AG10803 (cell line): Measurements from ENCODE around the gene GPR161.
A peak's percentile ranks its signal among the peaks of the same experiment; 100 is the strongest.

Experiments used
- DNase-seq: peaks from one replicate; pipeline ENCODE4 v3.0.0; 2010; ENCODE audit warnings: low read depth
- H3K4me3 ChIP-seq: 2 replicates; pipeline ENCODE4 v1.5.1; 2011; ENCODE audit warnings: mild to moderate bottlenecking, low read length, control low read depth
- TF ChIP-seq, protein P1 (sequence below): conservative IDR thresholded peaks from 2 replicates; pipeline ENCODE4 v1.5.1; 2011; ENCODE audit warnings: mild to moderate bottlenecking, low read length, control low read depth, inconsistent platforms

Gene GPR161

DNA sequence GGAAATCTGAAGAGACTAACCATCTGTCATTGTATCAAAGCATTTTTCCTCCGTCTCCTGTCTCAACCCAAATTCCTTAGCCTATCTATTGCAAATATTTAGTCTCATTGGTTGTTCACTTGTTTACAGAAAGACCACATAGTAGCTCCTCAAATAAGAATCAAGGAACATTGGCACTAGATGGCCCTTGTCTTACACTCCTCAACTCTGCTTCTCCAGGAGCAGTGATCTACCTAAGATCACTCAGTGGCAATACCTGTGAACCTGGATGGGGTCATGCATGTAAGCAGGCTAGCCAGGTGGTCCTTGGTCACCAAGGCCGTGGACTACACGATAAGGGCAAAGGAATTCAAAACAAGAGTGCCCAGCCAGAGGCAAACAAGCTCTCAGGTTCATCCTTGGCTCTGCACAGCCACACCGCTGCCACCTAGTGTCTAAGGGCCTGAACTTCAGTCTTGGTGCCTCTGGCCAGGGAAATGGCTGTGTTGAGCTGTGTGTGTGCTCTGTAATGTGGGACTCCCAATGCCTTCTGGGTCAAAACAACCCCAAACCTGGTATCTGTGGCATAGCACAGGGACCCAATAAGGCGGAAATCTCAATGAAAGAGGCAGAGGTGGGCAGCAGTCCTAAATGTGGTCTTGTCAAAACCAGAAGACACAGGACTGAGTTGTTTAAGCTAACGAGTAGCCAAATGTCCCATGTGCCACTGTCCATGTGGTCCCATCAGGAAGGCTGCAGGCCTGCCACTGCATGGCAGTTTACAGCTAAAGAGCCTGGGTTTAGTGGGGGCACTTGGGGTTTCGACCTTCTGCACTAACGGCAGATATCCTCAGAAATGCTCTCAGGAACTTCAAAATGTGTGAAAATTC, 54.5 kb downstream of the GPR161 start:
- no peak overlapping the region for H3K4me3 ChIP-seq
- TF ChIP-seq, protein P1, sequence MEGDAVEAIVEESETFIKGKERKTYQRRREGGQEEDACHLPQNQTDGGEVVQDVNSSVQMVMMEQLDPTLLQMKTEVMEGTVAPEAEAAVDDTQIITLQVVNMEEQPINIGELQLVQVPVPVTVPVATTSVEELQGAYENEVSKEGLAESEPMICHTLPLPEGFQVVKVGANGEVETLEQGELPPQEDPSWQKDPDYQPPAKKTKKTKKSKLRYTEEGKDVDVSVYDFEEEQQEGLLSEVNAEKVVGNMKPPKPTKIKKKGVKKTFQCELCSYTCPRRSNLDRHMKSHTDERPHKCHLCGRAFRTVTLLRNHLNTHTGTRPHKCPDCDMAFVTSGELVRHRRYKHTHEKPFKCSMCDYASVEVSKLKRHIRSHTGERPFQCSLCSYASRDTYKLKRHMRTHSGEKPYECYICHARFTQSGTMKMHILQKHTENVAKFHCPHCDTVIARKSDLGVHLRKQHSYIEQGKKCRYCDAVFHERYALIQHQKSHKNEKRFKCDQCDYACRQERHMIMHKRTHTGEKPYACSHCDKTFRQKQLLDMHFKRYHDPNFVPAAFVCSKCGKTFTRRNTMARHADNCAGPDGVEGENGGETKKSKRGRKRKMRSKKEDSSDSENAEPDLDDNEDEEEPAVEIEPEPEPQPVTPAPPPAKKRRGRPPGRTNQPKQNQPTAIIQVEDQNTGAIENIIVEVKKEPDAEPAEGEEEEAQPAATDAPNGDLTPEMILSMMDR = peak; percentile 94
- DNase-seq = peak; percentile 81

DNA sequence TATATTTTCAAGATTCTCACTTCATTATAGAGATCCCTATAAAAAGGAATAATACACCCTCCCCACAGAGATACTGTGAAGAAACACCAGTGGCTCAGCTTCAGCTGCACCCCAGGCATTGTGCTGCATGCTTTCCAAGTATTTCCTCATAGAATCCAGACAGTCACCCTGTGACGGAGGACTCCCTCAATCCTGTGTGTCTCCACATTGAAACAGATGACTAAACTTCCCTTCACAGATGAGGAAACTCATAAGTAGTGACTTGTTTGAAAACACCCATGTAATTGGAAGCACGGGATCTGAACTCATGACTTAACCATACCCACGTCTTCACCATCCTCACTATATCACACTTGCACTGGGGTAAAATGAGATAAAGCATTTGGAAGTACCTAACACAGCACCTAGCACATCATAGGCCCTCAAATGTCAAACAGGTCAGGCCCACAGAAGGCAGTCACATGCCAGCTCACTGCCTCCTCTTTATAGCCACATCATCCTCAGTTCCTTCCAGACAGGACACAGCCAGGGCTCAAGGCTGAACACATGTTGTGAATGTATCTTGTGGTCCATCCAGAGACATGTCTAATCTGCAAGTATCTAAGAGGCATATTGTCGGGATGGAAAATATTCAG, 55.2 kb downstream of the GPR161 start:
- no peak overlapping the region for H3K4me3 ChIP-seq
- TF ChIP-seq, protein P1 = no peak
- DNase-seq = peak; percentile 96

DNA sequence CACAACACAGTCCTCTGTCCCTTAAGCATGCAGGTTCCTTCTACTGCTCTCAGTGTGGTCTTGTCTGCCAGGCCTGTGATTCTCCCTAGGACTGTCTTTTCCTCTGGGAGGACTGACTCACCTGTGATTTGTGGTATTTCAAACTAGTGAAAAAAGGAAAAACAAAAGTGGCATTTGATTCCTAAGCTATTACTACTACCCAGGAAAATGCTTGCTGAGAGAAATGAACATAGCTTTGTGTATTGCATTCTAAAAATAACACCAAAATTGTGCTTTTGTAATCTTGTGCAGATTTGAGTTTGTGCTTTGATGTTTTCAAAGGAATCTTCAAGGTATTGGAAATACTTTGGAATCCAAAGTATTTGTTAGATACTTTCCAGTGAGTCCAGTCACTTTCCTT, 57.0 kb downstream of the GPR161 start:
- TF ChIP-seq, protein P1 = no peak
- no peak overlapping the region for H3K4me3 ChIP-seq
- DNase-seq = peak; percentile 81

DNA sequence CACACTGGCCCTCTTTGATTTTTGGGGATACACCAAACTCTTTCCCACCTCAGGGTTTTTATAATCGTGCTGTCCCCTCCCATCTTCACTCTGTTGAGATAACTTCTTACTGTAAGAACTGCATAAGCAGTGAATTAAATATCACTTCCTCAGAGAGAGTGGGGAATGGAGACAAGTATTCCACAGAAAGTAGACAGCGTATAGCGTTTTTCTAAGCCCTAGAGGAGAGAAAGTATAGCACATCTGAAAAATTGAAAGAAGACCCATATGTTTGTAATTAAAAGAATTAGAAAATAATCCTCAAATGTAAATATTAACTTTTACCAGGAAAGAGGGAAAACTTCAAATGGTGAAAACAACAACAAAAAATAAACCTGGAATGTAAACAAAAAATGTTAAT, 67.3 kb downstream of the GPR161 start:
- TF ChIP-seq, protein P1 = no peak
- no peak for DNase-seq
- H3K4me3 ChIP-seq = no peak overlapping the region

DNA sequence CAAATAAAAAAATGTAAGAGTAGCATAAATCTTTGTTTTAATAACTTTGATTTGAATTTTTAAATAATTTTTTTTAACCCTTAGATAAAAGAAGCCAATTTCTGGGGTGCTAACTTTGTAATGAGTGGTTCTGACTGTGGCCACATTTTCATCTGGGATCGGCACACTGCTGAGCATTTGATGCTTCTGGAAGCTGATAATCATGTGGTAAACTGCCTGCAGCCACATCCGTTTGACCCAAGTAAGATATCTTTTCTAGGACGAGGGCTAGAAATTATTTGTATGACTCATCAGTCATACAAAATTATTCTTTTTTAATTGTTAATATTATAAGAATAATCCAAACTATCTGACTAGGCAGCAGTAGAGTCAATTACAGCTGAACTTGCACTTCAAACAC, 71.2 kb downstream of the GPR161 start:
- no peak overlapping the region for H3K4me3 ChIP-seq
- no peak for DNase-seq
- TF ChIP-seq, protein P1 = no peak

DNA sequence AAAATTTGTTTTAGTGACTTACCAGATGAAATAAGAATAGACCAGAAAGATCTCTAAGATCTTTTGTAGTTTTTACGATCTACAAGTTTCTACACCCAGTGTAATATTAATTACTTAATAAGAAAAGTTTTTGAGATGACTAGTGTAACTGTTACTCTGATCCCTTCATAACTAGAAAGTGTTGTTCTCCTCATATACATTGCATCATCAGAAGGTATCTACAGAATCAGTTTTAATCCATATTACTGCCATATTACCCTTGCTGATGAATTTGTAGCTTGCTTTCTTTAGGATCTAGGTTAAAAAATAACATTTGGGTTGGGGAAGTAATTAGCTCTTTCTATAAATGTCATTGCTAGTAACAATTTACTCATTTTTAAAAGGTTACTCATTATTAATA, 72.5 kb downstream of the GPR161 start:
- no peak overlapping the region for H3K4me3 ChIP-seq
- TF ChIP-seq, protein P1 = no peak
- DNase-seq = no peak

DNA sequence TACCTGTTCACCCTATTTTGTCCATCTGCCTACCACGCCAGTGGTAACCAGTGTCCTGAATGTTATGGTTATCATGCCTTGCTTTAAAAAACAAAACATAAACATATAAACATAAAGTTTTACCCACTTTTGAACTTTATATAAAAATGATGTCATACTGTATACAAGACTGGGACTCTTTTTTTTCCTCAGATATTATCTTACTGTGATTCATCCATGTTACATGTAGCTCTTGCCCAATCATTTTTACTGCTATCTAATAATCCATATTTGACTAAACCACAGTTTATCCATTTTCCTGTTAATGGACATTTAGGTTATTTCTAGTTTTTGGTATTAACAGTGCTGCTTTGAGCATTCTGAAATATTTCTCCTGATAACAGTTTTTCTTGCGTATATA, 78.8 kb downstream of the GPR161 start:
- TF ChIP-seq, protein P1 = no peak
- no peak overlapping the region for H3K4me3 ChIP-seq
- peak; percentile 6 for DNase-seq
